Measurements from ENCODE around the gene EMILIN2.

GRCh38 chr18:2959341-2959740 lies 112.5 kb downstream of the EMILIN2 start:
- TF ChIP-seq CTCF (conservative IDR thresholded peaks at IDR 0.05; ENCODE audit: low read length) (no peak), EZH2phosphoT487 (IDR thresholded peaks at IDR 0.05; ENCODE audit: borderline replicate concordance) (no peak)

All from Loucy (cell line).